Caco-2 (cell line): Measurements from ENCODE around the gene TWF2. TPM values are rescaled to one million over a fixed set of nuclear protein-coding genes. Genes with fewer than 3 reads are reported as not detected.

ENCODE experiments used
- BruUV-seq: library from RNA; stranded (reverse); fragments of 400-500 nt; replicated peaks from 2 replicates; lab custom pipeline; 2021; lab: Mats Ljungman, UMichigan
- CTCF ChIA-PET: fragments of 300-600 bp; sonication (Branson Sonifier 250); formaldehyde crosslinking; loops from one replicate; lab custom pipeline; 2022; ENCODE audit warnings: antibody characterized with exemption; lab: Charles Lee
- POLR2A ChIA-PET: fragments of 300-600 bp; sonication (Branson Sonifier 250); formaldehyde crosslinking; loops from one replicate; lab custom pipeline; 2022; ENCODE audit warnings: antibody characterized with exemption; lab: Charles Lee
- DNase-seq, 2 experiments: peaks; one replicate each; pipeline versions ENCODE4 v3.0.0 to v3.0.0-alpha.2; 2020 to 2022
- H3K27me3 ChIP-seq: replicated peaks from 2 replicates; pipeline ENCODE4 v1.6.0; 2011; ENCODE audit warnings: low read length; ENCODE audit not compliant: control insufficient read depth, insufficient read depth
- H3K36me3 ChIP-seq: 2 replicates; pipeline ENCODE4 v1.5.1; 2011; ENCODE audit warnings: low read length; ENCODE audit not compliant: control insufficient read depth, insufficient read depth
- H3K4me1 ChIP-seq: fragments of 250-450 bp; sonication (Bioruptor Pico); 2 replicates; pipeline ENCODE4 v1.5.1; 2020; ENCODE audit warnings: mild to moderate bottlenecking
- H3K4me3 ChIP-seq: 2 replicates; pipeline ENCODE4 v1.5.1; 2011; ENCODE audit warnings: low read depth, mild to moderate bottlenecking, control low read depth, low read length
- H3K9me3 ChIP-seq: fragments of 250-450 bp; sonication (Bioruptor Pico); 2 replicates; pipeline ENCODE4 v1.5.1; 2020; ENCODE audit warnings: mild to moderate bottlenecking, moderate library complexity
- H3K27ac Mint-ChIP-seq: one replicate; pipeline ENCODE4 v1.8.0; 2022; ENCODE audit warnings: mixed read lengths; ENCODE audit not compliant: unreplicated experiment
- H3K27me3 Mint-ChIP-seq: one replicate; pipeline ENCODE4 v1.8.0; 2022; ENCODE audit warnings: mixed read lengths; ENCODE audit not compliant: insufficient read depth, unreplicated experiment
- H3K36me3 Mint-ChIP-seq: one replicate; pipeline ENCODE4 v1.8.0; 2022; ENCODE audit warnings: mild to moderate bottlenecking, mixed read lengths; ENCODE audit not compliant: insufficient read depth, unreplicated experiment
- H3K4me1 Mint-ChIP-seq: one replicate; pipeline ENCODE4 v1.8.0; 2022; ENCODE audit warnings: low read depth, mixed read lengths; ENCODE audit not compliant: unreplicated experiment
- H3K4me3 Mint-ChIP-seq: one replicate; pipeline ENCODE4 v1.8.0; 2022; ENCODE audit warnings: mild to moderate bottlenecking, moderate library complexity, mixed read lengths; ENCODE audit not compliant: unreplicated experiment
- H3K9me3 Mint-ChIP-seq: one replicate; pipeline ENCODE4 v1.8.0; 2022; ENCODE audit warnings: mixed read lengths; ENCODE audit not compliant: unreplicated experiment
- intact Hi-C: fragments of 100-400 bp; cut with micrococcal nuclease; formaldehyde crosslinking; loops from one replicate; pipeline ENCODE4 v1.10.0; 2022; ENCODE audit not compliant: unreplicated experiment
- total RNA-seq: library from RNA; stranded (reverse); gene quantifications from 2 replicates; pipeline ENCODE4 v1.2.3, GENCODE V29; 2022
- TF ChIP-seq, protein P1 (sequence below), 2 experiments: fragments of 200-600 bp in 1 of 2; IDR thresholded peaks; 1 replicate in 1 of 2; 2 replicates in 1 of 2; pipeline versions ENCODE4 v1.5.1 to v1.8.0; 2011 to 2022; ENCODE audit warnings: antibody characterized with exemption in 1 of 2, control low read depth in 1 of 2, inconsistent platforms in 1 of 2, low read depth in 1 of 2, low read length in 1 of 2, mild to moderate bottlenecking in 1 of 2, moderate library complexity in 1 of 2; ENCODE audit not compliant: insufficient read depth in 1 of 2, severe bottlenecking in 1 of 2, unreplicated experiment in 1 of 2

The TWF2 gene
- total RNA-seq, 1 experiment from 2014 or later, result 29.9 TPM

DNA sequence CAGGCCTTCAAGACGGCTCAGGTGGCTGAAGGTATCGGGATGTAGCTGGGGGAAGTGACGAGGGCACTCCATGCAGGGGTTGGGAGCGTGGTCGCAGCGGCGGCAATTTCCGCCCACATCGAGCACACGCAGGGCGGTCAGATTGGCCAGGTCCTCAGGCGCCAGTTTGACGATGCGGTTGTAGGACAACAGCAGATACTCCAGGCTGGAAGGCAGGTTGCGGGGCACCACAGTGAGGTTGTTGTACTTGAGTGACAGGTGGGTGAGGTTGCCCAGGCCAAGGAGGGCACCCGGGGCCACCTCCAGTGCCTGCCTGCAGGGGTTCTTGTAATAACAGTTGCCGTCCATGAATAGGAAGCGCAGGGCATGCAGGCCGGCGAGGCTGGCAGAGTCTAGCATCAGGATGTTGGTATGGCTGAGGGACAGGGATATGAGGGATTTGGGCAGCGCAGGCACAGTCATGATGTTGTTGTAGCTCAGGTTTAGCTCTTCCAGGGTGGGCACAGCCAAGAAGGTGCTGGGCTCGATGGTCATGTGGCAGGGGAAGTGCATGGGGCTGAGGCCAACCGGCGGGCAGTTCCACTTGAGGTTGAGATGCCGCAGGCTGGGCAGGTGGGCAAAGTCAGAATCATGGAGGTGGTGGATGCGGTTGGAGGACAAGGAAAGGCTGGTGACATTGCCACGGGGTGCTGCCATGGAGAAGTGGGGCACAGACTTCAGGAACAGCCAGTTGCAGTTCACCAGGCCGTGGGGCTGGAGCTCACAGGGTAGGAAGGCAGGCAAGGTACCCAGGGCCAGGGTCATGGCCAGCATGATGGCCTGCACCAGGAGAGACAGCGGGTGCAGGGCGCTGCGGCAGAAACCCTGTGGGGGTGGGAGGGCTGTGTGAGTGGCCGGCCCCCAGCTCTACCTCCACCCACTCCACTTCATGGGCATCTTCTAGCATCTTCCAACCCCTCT lies 15.2 kb downstream of the TWF2 start:
- H3K36me3 ChIP-seq, result no peaks in the 10 kb centered on the region
- H3K4me3 ChIP-seq, result no peak overlapping the region
- no TSS peak for BruUV-seq
- H3K4me3 Mint-ChIP-seq, result no peak overlapping the region
- no peaks in the 10 kb centered on the region for H3K9me3 Mint-ChIP-seq
- CTCF ChIA-PET, result interaction anchor here (0.5 to 0.6 kb wide), 2 partner anchors 227 to 265 kb away, joined by 3 to 4 read pairs; no protein-coding TSS in a partner anchor
- no peak for DNase-seq
- intact Hi-C loops, result no loop called here
- POLR2A ChIA-PET, result no interaction called here
- TF ChIP-seq, protein P1, sequence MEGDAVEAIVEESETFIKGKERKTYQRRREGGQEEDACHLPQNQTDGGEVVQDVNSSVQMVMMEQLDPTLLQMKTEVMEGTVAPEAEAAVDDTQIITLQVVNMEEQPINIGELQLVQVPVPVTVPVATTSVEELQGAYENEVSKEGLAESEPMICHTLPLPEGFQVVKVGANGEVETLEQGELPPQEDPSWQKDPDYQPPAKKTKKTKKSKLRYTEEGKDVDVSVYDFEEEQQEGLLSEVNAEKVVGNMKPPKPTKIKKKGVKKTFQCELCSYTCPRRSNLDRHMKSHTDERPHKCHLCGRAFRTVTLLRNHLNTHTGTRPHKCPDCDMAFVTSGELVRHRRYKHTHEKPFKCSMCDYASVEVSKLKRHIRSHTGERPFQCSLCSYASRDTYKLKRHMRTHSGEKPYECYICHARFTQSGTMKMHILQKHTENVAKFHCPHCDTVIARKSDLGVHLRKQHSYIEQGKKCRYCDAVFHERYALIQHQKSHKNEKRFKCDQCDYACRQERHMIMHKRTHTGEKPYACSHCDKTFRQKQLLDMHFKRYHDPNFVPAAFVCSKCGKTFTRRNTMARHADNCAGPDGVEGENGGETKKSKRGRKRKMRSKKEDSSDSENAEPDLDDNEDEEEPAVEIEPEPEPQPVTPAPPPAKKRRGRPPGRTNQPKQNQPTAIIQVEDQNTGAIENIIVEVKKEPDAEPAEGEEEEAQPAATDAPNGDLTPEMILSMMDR (IDR thresholded peaks at IDR 0.05; ENCODE audit: insufficient read depth in 1 of 2, low read depth in 1 of 2, low read length in 1 of 2, severe bottlenecking in 1 of 2, unreplicated experiment in 1 of 2), result no peak
- H3K27me3 Mint-ChIP-seq, result no peaks in the 10 kb centered on the region
- H3K4me1 ChIP-seq, result peaks cover 9% of the 10 kb centered on the region
- peaks cover 6% of the 10 kb centered on the region for H3K4me1 Mint-ChIP-seq
- no peaks in the 10 kb centered on the region for H3K27me3 ChIP-seq
- no peaks in the 10 kb centered on the region for H3K36me3 Mint-ChIP-seq
- H3K27ac Mint-ChIP-seq, result no peak overlapping the region
- no peaks in the 10 kb centered on the region for H3K9me3 ChIP-seq

DNA sequence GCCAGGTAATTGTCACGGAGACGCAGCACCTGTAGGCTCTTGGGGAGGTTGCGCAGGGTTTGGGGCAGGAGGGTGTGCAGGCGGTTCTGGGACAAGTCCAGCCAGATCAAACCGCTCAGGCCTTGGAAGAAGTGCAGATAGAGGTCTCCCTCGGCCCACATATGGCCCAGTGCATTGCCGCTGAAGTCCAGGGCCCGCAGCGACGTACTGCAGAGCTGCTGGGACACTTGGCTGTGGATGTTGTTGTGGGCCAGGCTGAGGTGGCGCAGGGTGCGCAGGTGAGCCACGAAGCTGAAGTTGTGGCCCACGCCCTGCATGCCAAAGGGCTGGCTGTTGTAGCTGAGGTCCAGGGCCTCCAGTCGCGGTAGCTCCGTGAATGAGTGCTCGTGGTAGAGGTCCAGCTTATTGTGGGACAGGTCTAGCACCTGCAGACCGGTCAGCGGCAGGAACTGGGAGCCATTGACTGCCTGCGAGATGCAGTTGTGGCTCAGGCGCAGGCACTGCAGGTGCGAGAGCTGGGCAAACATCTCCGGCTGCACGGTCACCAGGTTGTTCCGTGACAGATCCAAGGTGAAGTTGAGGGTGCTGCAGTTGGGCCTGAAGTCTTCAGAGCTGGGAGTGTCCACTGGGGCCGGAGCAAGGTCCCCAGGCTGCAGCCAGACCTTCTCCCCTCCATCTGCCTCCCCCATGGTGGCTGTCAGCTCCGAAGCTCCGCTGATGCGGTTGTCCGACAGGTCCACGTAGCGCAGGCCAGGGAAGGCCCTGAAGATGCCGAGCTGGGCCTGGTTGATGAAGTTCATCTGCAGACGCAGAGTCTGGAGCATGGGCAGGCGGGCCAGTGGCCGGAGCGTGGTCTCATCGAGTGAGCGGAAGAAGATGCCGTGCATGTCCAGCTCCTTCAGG lies 16.4 kb downstream of the TWF2 start:
- H3K27me3 ChIP-seq, result no peaks in the 10 kb centered on the region
- H3K9me3 ChIP-seq, result no peaks in the 10 kb centered on the region
- H3K4me3 ChIP-seq, result no peak overlapping the region
- no peak for DNase-seq
- H3K4me3 Mint-ChIP-seq, result no peak overlapping the region
- H3K4me1 Mint-ChIP-seq, result peaks cover 6% of the 10 kb centered on the region
- TF ChIP-seq, protein P1 (IDR thresholded peaks at IDR 0.05; ENCODE audit: insufficient read depth in 1 of 2, low read depth in 1 of 2, low read length in 1 of 2, severe bottlenecking in 1 of 2, unreplicated experiment in 1 of 2), result no peak
- POLR2A ChIA-PET, result no interaction called here
- H3K36me3 Mint-ChIP-seq, result no peaks in the 10 kb centered on the region
- no peak overlapping the region for H3K27ac Mint-ChIP-seq
- no peaks in the 10 kb centered on the region for H3K9me3 Mint-ChIP-seq
- no TSS peak for BruUV-seq
- CTCF ChIA-PET, result interaction anchor here (0.5 to 3.7 kb wide), 5 partner anchors 9 to 266 kb away, joined by 3 to 22 read pairs (median 4); no protein-coding TSS in a partner anchor
- no peaks in the 10 kb centered on the region for H3K36me3 ChIP-seq
- intact Hi-C loops, result no loop called here
- H3K27me3 Mint-ChIP-seq, result no peaks in the 10 kb centered on the region
- H3K4me1 ChIP-seq, result peaks cover 9% of the 10 kb centered on the region
